SHP77 (cell line): ENCODE data around the gene GBA2.
A peak's percentile ranks its signal among the peaks of the same experiment; 100 is the strongest.

Source experiments
- DNase-seq, 2 experiments: peaks; one replicate each; lab custom pipeline; 2025; lab: John Stamatoyannopoulos, UW

Gene GBA2

DNA sequence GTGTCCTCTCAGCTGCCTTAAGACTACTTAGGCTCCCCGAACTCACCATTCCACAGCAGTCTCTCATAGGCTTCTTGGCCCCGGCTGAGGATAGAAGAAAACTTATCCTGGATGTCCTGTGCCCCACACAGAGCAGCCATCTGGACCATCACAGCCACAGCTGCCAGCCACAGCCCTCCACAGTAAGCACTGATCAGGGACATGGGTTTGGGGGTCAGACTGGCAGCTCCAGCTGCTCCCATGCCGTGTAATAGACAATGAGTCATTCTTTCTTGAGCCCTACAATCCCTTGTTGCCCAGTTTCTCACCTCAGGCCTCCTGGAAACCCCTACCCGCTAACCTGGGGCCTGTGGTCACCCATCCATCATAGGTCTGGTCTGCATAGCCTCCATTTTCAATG lies 10.8 kb downstream of the GBA2 start:
- no peak for DNase-seq

DNA sequence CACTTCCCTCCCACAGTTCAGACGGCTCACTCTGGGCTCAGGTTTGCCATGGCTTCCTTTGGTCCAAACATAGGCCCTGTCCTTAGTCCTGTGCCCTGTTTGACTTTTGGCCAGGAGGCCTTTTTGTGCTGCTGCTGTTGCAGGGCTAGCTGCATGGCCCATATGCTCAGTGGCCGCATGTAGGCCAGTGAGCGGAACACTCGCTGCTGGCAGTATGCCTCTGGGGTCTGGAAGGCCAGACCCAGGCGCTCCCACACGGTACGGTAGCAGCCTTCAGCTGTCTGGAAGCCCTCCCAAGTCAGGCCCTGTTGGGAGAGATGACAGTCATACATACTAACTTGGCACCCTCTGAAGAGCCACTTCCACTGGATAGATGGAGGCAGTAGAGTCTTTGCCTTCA lies 11.9 kb downstream of the GBA2 start:
- DNase-seq = no peak

DNA sequence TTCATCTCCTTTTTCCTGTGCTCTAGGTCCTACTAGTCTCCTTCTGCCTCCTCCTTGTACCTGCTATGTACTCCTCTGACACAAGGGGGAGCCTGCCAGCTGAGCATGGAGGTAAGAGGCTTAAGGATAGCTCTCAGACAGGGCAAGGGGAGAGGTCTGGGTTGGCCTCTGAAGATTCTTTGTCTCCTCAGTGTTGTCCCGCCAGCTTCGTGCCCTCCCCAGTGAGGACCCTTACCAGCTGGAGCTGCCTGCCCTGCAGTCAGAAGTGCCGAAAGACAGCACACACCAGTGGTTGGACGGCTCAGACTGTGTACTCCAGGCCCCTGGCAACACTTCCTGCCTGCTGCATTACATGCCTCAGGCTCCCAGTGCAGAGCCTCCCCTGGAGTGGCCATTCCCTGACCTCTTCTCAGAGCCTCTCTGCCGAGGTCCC lies 12.8 kb downstream of the GBA2 start:
- DNase-seq = peak; percentile 23 to 49

DNA sequence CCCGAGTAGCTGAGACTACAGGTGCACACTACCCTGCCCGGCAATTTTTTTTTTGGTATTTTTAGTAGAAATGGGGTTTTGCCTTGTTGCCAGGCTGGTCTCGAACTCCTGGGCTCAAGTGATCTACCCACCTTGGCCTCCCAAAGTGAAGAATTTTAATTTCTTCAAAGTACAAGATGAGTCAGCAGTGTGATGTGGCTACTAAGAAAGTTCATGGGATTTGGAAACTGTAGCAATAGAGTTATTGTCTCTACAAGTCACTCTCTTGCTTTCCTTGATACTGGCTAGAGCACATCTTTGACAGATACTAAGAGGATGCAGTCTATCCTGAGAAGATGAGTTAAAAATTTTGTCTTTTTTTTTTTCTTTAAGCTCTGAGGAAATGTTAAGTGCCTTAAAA lies 14.9 kb downstream of the GBA2 start:
- no peak for DNase-seq

DNA sequence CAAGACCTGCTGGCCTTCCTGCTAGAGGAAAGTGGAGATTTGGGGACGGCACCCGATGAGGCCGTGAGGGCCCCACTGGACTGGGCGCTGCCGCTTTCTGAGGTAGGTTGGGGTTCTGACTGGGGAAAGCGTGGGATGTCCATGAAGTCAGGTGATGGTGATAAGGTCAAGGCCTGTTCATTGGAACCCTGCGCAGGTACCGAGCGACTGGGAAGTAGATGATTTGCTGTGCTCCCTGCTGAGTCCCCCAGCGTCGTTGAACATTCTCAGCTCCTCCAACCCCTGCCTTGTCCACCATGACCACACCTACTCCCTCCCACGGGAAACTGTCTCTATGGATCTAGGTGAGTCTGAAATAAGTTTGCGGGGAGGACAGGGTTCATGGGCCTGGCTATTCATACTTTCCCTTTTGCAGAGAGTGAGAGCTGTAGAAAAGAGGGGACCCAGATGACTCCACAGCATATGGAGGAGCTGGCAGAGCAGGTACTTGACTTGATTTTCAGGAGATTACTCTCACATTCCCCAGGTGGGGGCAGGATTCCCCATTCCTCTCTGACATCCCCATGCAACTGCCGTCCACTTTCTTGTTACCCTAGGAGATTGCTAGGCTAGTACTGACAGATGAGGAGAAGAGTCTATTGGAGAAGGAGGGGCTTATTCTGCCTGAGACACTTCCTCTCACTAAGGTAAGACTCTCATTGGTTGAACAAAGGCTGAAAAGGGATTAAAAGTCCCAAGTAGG lies 16.1 kb downstream of the GBA2 start:
- DNase-seq = peak; percentile 24 to 49

DNA sequence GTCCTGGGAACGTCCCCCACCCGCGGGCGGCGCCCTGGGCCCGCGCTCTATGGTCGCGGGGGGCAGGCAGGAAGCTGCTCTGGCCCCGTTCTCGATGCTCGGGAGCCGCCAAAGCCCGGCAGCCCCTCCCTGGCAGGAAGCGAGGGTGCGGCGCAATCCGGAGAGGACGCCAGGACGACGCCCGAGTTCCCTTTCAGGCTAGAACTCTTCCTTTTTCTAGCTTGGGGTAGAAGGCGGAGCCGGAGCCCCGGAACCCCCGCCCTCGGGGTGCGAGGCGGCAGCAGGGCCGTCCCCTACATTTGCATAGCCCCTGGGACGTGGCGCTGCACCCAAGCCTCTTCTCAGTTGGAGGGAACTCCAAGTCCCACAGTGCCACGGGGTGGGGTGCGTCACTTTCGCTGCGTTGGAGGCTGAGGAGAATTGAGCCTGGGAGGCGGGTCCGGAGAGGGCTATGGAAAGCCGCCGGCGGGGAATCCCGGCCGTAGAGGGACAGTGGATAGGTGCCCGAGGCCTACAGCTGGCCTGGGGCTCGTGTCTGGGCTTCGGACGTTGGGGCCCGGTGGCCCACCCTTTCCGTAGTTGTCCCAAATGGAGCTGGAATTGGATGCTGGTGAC lies 16.7 kb downstream of the GBA2 start, which contains the start of the genes CREB3 and TLN1:
Gene CREB3, plus strand, starts transcription at position 482 of the 615 bp plus-strand sequence. Its CDS starts 107 bp downstream, at position 589.
Gene TLN1, minus strand, starts transcription at position 11 of the 615 bp plus-strand sequence. CDS start 6,501 bp downstream, outside the sequence.
- peak; percentile 91 to 93 for DNase-seq

DNA sequence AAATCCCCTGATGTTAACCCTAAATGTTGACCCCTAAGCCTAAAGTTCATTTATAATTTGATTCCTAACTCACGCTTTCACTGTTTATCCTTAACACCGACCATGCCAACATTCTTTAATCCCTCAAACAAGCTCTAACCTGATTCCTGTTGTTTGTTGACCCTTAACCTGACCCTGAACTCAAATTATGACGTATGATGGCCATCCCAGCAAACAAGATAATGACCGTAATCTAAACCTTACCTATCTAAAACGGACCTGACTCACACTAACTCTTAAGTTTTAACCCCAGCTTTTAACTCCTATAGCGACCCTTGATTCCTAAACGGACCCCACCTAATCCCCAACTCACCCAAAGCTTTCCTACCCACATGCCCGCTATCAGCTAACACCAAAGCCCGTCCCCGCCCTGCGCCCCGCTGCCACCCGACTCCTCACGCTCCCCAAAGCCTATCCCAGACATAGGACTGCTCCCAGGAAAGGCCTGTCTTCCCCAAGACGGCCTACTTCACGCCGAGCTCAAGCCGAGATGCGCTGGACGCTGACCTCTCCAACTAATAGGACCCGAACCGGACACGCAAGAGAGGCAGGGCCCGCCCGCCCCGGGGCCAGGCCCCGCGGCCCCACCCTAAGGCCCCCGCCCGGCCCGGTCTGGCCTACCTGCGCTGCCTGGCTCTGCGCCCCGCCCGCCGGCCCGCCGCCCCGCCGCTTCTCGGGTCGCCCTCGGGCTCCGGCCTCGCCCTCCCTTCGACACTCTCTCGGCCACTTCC lies 17.4 kb downstream of the GBA2 start:
- DNase-seq = no peak

DNA sequence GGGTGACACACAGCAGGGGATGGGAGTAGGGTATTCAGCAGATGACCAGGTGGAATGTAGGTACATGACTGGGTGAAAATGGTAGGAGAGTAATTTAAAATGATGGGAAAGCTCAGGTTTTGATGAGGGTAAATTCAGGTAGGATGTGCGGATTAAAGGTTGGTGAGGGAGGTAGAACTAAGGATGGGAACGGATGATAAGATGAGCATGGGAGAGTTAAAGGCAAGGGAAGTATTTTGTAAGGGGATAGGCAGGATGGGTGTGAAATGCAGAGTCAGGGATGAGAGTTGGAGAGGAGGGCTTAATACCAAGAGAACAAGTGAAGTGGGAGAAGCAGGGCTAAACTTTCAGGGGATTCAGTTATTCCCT lies 18.6 kb downstream of the GBA2 start:
- DNase-seq = no peak

DNA sequence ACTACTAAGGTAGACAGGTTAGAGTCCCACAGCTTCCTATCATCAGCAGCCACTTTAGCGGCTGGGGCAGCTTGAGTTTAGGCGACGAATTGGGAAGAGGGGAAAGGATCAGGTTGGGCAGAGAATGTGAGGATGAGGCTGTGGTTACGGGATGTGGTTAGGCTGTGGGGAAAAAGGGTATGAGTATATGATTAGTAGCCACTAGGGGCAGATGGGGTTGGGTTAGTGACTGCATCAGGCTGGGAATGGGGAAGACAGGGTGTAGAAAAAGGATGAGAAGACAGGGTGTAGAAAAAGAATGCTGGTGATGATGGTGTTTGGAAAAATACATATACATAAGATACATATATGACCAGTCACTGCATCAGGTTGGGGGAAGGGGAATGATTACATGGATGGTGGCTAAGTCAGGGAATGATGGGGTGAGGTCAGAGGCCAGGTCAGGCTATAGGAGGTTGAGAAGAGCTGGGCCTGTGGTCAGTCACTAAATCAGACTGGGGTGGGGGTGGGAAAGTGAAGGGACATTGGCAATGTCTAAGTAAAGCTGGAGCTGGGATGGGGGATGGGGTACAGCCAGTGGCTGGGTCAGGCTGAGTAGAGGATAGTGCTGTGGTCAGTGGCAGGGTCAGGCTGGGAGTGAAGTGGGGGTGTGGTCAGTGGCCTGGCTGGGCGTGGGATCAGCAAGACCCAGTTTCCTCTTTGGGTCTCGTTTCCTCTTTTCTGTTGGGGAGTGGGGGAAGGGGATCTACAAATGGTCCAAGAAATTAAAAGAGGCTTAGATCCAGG lies 19.1 kb downstream of the GBA2 start:
- peak; percentile 5 to 37 for DNase-seq

DNA sequence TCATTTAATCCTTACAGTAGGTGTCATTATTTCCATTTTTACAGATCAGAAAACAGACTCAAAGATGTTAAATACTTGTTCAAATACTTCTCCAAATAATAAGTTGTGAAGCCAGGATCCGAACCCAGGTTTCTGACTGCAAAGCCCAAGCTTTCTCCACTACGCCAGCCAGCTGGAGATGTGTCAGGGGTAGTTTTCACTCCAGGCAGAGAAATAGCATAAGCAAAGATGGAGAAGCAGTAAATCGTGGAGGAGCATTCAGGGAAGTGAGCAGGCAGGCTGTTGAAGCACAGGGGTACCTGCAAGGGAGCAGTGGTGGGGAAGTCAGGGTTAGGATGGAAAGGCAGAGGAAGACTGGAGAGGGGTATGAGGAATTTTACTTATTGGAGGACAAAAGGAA lies 19.9 kb downstream of the GBA2 start:
- DNase-seq = no peak

DNA sequence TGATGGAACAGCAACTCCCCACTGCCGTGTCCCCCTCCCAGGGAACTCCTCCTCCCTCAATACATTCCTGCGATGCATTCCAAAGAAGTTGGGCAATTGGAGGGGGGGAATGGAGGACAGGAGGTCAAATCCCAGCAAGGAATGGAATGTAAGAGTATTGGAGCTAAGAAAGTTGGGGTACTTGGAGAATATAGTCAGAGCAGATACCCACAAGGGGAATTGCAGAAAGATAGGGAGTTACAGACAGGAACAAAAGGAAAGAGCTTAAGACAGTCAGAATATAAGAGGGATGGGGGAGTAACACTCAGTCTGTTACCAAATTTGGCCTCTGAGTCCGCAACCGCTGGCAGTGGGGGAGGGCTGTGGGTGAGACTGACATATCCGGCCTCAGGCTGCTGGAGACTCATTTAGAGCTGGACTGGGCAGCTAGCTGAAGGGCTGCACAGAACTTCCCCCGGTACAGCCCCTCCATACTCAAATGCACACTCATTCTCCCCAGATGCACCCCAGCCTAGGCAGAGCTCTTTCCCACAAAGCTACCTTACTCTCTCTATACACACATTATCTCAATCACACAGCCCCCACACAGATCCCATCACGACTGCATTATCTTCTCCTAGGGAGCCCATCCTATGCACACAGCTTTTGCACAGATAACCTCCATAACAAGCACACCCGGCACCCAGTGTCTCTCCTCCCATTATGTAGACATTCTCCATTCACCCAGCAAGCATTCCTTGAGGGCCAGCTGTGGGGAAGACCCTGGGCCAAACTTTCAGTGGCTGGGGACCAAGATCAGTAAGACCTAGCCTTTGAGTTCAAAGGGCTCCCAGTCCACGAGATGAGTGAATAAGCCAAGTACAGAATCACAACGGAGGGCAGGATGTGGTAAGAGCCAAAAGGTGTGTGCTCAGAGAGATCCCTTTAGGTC lies 20.7 kb downstream of the GBA2 start:
- DNase-seq = no peak

DNA sequence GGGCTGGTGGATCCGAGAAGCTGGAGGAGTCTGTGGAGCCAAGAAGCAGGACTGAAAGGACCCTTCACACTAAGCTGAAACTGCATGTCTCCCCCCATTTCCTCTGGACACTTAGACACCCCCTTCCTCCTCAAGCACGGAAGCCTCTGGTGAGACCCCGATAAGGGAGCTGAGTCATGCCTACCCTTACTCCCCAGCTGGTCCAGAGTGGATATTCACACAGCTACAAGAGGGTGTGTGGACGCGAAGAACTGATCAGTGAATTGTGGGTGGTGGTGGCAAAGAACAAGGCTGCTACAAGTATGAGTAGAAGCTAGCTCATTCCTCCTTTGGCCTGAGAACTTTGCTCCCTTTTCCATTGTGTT lies 21.4 kb downstream of the GBA2 start:
- no peak for DNase-seq

DNA sequence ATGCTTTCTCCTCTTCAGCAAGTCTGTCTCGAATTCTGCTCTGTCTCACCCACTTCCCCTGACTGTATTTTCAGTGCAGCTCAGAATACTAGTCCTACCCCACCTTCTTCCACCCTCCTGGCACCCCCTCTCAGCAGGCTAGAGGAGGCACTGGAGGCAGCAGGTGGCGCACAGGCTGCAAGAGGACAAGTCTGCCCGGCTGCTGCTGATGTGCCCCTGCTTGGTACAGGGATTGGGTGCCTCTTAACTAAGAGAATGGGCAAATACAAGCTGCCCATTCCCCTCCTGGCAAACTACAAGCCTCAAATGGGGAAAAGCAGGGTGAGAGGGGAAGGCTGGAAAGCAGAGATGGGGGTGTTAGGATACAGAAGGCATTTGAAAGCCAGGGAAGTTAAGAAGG lies 22.1 kb downstream of the GBA2 start:
- no peak for DNase-seq

DNA sequence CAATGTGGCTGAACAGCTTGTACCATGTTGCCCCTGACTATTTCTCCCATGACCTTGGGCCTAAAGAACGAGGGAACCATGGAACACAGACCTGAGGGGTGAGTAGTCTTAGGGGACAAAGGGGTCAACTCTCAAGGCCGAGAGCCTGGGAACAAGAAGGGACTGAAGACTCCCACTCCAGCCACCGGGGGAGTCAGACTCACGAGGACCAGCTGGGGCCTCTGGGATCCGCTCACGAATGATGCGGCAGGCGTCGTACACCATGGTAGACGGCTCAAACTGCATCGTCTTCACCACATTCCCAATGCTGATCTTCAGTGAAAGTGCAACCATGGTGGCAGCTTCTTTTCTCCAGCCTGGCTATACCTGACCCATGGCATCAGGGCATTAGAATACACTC lies 23.7 kb downstream of the GBA2 start:
- DNase-seq = no peak

DNA sequence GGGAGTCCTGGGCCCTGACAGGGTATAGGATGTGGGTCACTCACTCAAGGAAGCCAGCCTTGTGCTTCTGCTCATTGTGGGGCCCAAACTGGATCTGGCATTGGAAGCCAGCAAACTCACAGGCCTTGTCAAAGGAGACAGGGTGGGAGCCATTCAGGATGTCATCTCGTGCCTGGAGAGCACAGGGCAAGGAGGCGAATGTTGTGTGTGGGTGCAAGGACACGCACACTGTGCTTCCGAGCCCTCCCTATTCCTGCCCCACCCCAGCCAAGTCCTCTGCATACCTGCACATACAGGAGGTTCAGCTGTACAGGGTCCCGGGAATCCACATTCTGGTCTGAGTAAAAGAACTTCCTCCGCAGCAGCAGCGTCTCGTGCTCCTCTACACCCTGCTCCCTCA lies 25.1 kb downstream of the GBA2 start:
- no peak for DNase-seq

DNA sequence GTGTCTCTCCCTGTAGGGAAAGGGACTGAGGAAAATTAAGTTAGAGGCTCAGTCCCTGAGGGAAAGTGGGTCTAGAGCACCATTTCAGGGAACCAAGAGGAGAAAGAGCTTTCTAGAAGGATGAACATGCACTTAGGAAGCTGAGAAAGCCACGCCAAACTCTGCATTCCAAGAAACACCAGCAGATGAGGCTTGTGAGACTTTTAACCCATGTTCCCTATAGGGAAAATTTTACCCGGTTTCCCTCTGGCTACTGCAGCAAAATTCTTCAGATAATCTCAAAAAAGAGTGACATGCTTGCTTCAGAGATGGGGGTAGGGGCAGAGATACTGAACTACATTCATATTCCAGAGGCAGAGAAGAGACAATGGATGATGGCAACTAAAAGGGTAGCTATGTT lies 25.6 kb downstream of the GBA2 start:
- DNase-seq = no peak

DNA sequence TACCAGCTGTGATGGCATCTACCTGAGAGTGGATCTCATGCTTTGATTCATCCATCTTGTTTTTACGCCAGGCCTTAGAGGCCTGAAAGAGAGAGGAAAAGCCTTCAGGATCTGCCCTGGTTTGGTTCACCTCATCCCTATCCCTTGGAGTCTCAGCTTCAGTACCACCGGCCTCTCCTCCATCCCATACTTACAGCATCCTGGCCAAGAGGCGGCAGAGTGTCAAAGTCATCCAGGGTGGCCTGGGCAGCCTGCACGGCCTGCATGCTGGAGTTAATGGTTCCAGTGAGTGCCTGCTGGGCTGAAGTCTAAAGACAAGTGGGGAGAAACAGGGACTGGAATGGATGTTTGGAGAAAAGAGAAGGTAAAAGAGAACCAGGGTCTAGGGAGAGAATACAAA lies 29.5 kb downstream of the GBA2 start:
- no peak for DNase-seq

DNA sequence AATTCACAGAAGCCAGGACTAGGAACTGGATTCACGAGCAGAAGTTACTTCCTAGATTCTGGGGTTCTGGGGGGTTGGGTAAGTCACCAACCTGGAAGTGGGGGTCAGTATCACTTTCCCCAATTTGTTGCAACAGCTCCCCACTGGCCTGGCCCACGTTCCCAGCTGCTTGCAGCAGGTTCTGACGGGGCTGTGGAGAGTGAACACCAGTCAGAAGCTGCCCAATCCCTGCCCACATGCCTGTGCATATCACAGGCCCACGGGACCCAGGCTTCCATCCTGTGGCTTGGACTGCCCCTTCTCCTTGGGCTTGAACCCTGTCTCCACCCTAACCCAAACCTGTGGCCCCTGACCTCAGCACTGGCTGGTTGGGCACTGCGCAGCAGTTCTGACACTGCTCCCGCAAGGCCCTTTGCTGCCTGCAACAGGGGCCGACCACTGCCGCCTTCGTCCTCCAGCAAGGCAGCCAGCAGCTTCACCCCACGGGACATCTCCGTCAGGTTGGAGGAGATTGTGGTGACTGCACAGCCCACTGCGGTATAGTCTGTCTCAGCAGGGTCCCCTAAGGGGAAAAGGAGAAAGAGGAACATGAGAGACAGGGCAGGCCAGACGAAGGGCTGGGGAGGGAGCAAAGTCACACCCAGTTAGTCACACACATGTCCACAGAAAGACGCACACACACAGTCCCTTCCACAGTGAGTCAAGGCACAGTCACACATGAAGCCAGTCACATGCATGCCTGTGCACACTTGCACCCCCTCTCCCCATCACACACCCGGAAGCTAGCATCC lies 30.1 kb downstream of the GBA2 start:
- no peak for DNase-seq

DNA sequence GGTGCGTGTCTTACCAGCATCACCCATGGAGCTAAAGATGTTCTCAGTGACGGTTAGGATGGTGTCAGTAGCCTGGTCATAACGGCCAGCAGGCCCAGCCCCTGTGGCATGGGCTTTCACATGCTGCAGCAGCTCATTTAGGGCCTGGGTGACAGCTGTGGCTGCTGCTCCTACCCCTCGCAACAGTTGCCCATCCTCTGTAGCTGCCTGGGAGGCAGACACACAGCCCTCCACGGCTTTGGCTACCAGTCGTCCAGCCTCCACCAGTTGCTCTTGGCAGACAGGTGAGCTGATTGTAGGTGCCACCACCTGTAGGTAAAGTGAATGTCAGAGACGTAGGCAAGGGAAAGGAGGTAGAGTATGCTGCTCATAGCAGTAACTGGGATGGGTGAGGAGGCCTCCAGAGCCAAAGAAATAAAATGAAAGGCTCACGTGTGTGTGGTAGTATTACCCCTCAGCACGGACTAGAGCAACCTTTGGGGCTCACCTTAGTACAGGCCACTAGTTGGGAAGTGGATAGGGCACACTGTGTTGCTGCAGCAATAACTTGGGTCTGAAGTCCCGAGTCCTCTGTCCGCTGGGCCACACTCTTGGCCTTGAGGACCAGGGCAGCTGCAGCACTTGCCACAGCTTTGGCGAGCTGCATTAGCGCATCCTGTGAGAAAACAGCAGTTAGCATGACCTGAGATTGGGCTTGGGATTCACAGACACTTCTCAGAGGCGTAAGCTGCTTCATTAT lies 31.7 kb downstream of the GBA2 start:
- DNase-seq = no peak

DNA sequence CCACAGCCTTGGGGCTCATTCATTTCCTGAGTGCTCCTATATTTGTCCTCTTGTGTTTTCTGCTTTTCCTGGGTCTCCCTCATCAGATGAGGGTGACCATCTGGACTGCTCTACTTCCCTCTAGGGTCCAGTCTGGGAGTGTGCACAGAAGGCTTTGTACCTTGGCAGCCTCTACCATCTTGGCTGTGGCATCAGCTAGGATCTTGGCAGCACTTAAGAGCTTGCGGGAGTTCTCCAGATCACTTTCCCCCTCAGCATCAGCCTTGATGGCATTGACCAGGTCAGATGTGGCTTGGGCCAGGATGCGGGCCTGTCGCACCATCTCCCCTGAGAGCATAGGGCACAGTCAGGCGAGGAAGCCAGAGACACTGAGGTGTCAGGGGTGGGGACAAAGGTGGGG lies 32.8 kb downstream of the GBA2 start:
- DNase-seq = no peak
